HCT116 (cell line): ENCODE results near the gene KLHL18. TPM values are rescaled to one million over a fixed set of nuclear protein-coding genes. Genes with fewer than 3 reads are reported as not detected.

ENCODE experiments used
- ATAC-seq: fragments of 200-7000 bp; cut with Tn5 transposase; 2 replicates; pipeline ENCODE4 v1.9.1; 2020; ENCODE audit warnings: mild to moderate bottlenecking, moderate library complexity
- BruUV-seq: library from RNA; stranded (reverse); fragments of 400-500 nt; replicated peaks from 2 replicates; lab custom pipeline; 2021; lab: Mats Ljungman, UMichigan
- CTCF ChIA-PET: fragments of 300-600 bp; sonication (Branson Sonifier 250); formaldehyde crosslinking; loops from one replicate; lab custom pipeline; 2021; ENCODE audit warnings: antibody characterized with exemption; lab: Charles Lee
- POLR2A ChIA-PET: fragments of 300-600, 350-600 bp; sonication (Branson Sonifier 250); formaldehyde crosslinking; loops from one replicate; lab custom pipeline; 2021; ENCODE audit warnings: antibody characterized with exemption; lab: Charles Lee
- RAD21 ChIA-PET, 2 experiments: fragments of 300-600 bp; sonication (Branson Sonifier 250); formaldehyde crosslinking; loops; one replicate each; lab custom pipeline; 2023; ENCODE audit warnings: low total read pairs in 2 of 2; ENCODE audit not compliant: uncharacterized antibody in 2 of 2, unreplicated experiment in 2 of 2, low non-redundant PET in 1 of 2; lab: Charles Lee
- DNase-seq: peaks from one replicate; pipeline ENCODE4 v3.0.0-alpha.2; 2010; ENCODE audit warnings: low read depth, low spot score
- H2AFZ ChIP-seq: fragments of 200-600 bp; shearing (Covaris generic), sonication (generic); 2 replicates; pipeline ENCODE4 v1.6.1; 2017; ENCODE audit warnings: low read depth, mixed run types, mixed read lengths, antibody characterized with exemption, low read length; ENCODE audit not compliant: poor library complexity, severe bottlenecking
- H3K27ac ChIP-seq: 2 replicates; pipeline ENCODE4 v1.5.1; 2012; ENCODE audit warnings: low read depth, low read length
- H3K27me3 ChIP-seq: fragments of 200-600 bp; sonication (generic); 2 replicates; pipeline ENCODE4 v1.6.1; 2016; ENCODE audit warnings: mixed run types, low read length, mixed read lengths; ENCODE audit not compliant: insufficient read depth
- H3K36me3 ChIP-seq, 2 experiments: fragments of 200-500 bp in 1 of 2; fragments of 200-600 bp in 1 of 2; sonication (Bioruptor generic) in 1 of 2; sonication (generic) in 1 of 2; 2 replicates each; pipeline versions ENCODE4 v1.5.1 to v1.6.1; 2014 to 2016; ENCODE audit warnings: low read length in 2 of 2, inconsistent platforms in 1 of 2, mixed read lengths in 1 of 2, mixed run types in 1 of 2; ENCODE audit not compliant: insufficient read depth in 2 of 2, control insufficient read depth in 1 of 2
- H3K4me1 ChIP-seq, 2 experiments: fragments of 200-600 bp in 1 of 2; sonication (generic) in 1 of 2; 2 replicates each; pipeline versions ENCODE4 v1.5.1 to v1.6.1; 2012 to 2017; ENCODE audit warnings: low read length in 2 of 2, inconsistent platforms in 1 of 2, mild to moderate bottlenecking in 1 of 2, mixed read lengths in 1 of 2, mixed run types in 1 of 2, moderate library complexity in 1 of 2; ENCODE audit not compliant: insufficient read depth in 2 of 2, control insufficient read depth in 1 of 2
- H3K4me2 ChIP-seq: fragments of 200-600 bp; sonication (generic); 2 replicates; pipeline ENCODE4 v1.6.1; 2017; ENCODE audit warnings: mixed run types, low read length, mixed read lengths
- H3K4me3 ChIP-seq, 2 experiments: fragments of 200-600 bp in 1 of 2; sonication (generic) in 1 of 2; replicated peaks in 1 of 2; 2 replicates each; pipeline ENCODE4 v1.5.1; 2011 to 2016; ENCODE audit warnings: low read length in 2 of 2, control low read depth in 1 of 2, low read depth in 1 of 2, mild to moderate bottlenecking in 1 of 2, mixed read lengths in 1 of 2, mixed run types in 1 of 2
- H3K79me2 ChIP-seq: fragments of 200-600 bp; sonication (generic); 2 replicates; pipeline ENCODE4 v1.6.1; 2017; ENCODE audit warnings: mild to moderate bottlenecking, mixed run types, low read length, moderate library complexity, mixed read lengths; ENCODE audit not compliant: insufficient read depth
- H3K9ac ChIP-seq: fragments of 200-600 bp; sonication (generic); 2 replicates; pipeline ENCODE4 v1.6.1; 2016; ENCODE audit warnings: low read length, mixed read lengths
- H3K9me2 ChIP-seq: fragments of 200-600 bp; sonication (generic), shearing (Covaris generic); 2 replicates; pipeline ENCODE4 v1.6.1; 2017; ENCODE audit warnings: mixed run types, mild to moderate bottlenecking, moderate library complexity; ENCODE audit not compliant: insufficient read depth
- H3K9me3 ChIP-seq, 2 experiments: fragments of 200-500 bp in 1 of 2; fragments of 200-600 bp in 1 of 2; sonication (Bioruptor generic) in 1 of 2; sonication (generic) in 1 of 2; 2 replicates each; pipeline ENCODE4 v1.6.1; 2014 to 2017; ENCODE audit warnings: low read length in 2 of 2, mixed read lengths in 2 of 2, inconsistent platforms in 1 of 2, low read depth in 1 of 2, mild to moderate bottlenecking in 1 of 2, mixed run types in 1 of 2, moderate library complexity in 1 of 2; ENCODE audit not compliant: control insufficient read depth in 1 of 2, insufficient read depth in 1 of 2
- H4K20me1 ChIP-seq: fragments of 200-600 bp; sonication (generic), shearing (Covaris generic); 2 replicates; pipeline ENCODE4 v1.6.1; 2017; ENCODE audit warnings: mixed run types, mild to moderate bottlenecking, moderate library complexity; ENCODE audit not compliant: insufficient read depth
- CEBPB ChIP-seq: IDR thresholded peaks from 2 replicates; pipeline ENCODE4 v1.6.1; 2012; ENCODE audit warnings: low read depth
- EGR1 ChIP-seq: IDR thresholded peaks from 2 replicates; pipeline ENCODE4 v1.6.1; 2012; ENCODE audit warnings: low read depth
- EZH2 ChIP-seq: fragments of 200-600 bp; sonication (generic); IDR thresholded peaks from 2 replicates; pipeline ENCODE4 v1.6.1; 2017; ENCODE audit warnings: antibody characterized with exemption, mixed run types
- FOSL1 ChIP-seq: IDR thresholded peaks from 2 replicates; pipeline ENCODE4 v1.6.1; 2012; ENCODE audit warnings: low read depth
- JUND ChIP-seq: IDR thresholded peaks from 2 replicates; pipeline ENCODE4 v1.6.1; 2012
- SP1 ChIP-seq: IDR thresholded peaks from 2 replicates; pipeline ENCODE4 v1.6.1; 2012; ENCODE audit warnings: low read depth
- SRF ChIP-seq: IDR thresholded peaks from 2 replicates; pipeline ENCODE4 v1.6.1; 2012; ENCODE audit warnings: low read depth
- TCF7L2 ChIP-seq: IDR thresholded peaks from 2 replicates; pipeline ENCODE4 v1.7.0; 2011; ENCODE audit warnings: borderline replicate concordance, inconsistent platforms; ENCODE audit not compliant: insufficient read depth, insufficient read length; ENCODE audit errors: extremely low read depth
- YY1 ChIP-seq: IDR thresholded peaks from 2 replicates; pipeline ENCODE4 v1.6.1; 2011; ENCODE audit warnings: low read length, low read depth, moderate library complexity, mild to moderate bottlenecking; ENCODE audit not compliant: insufficient replicate concordance; ENCODE audit errors: extremely low read depth
- ZFX ChIP-seq: fragments of 450-650 bp; IDR thresholded peaks from 2 replicates; pipeline ENCODE4 v1.6.1; 2017
- ZNF274 ChIP-seq: fragments of 200-500 bp; sonication (Bioruptor generic); IDR thresholded peaks from 2 replicates; pipeline ENCODE4 v1.6.1; 2014; ENCODE audit warnings: mild to moderate bottlenecking, low read depth, low read length, inconsistent platforms
- intact Hi-C: fragments of 100-400 bp; cut with micrococcal nuclease; formaldehyde crosslinking; loops from 2 replicates; pipeline ENCODE4 v1.10.0; 2022
- total RNA-seq: library from RNA; stranded (reverse); gene quantifications from one replicate; pipeline ENCODE4 v1.2.1, GENCODE V29; 2021; ENCODE audit not compliant: unreplicated experiment
- TF ChIP-seq, protein P1 (sequence below): IDR thresholded peaks from 2 replicates; pipeline ENCODE4 v1.6.1; 2011; ENCODE audit warnings: mild to moderate bottlenecking, low read length, moderate library complexity; ENCODE audit not compliant: insufficient replicate concordance; ENCODE audit errors: extremely low read depth
- TF ChIP-seq, protein P2 (sequence below), 3 experiments: fragments of 200-600 bp in 1 of 3; sonication (generic) in 1 of 3; IDR thresholded peaks in 2 of 3; conservative IDR thresholded peaks in 1 of 3; 2 replicates each; pipeline ENCODE4 v1.5.1; 2012 to 2017; ENCODE audit warnings: low read depth in 2 of 3, low read length in 2 of 3, antibody characterized with exemption in 1 of 3, borderline replicate concordance in 1 of 3, control low read depth in 1 of 3, mild to moderate bottlenecking in 1 of 3, mixed read lengths in 1 of 3, mixed run types in 1 of 3, moderate library complexity in 1 of 3; ENCODE audit not compliant: insufficient read depth in 1 of 3
- TF ChIP-seq, protein P3 (sequence below): IDR thresholded peaks from 2 replicates; pipeline ENCODE4 v1.6.1; 2012

Gene KLHL18
- total RNA-seq, 1 experiment from 2014 or later, result 32.3 TPM

DNA sequence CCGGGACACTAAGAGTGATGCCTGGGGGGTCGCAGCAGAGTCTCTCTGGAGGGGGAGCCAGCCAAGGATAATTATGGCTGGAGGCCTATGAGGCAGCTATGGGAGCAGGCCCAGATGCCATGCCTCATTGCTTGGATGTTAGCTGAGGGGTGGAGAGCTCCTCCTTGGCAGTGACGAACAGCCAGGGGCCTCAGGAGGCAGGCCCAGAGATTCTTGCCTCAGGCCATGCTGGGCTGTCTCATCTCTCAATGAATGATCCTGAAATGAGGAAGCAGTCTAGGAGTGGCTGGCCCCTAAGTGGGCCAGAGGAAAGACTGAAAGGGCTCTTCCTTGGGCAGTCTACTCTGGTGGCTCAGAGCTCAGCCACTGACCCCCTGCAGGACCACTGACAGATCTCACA is 21.4 kb upstream of the KLHL18 start (continued):
- no peak for TF ChIP-seq EGR1
- TF ChIP-seq CEBPB, result no peak
- no peak for TF ChIP-seq FOSL1

DNA sequence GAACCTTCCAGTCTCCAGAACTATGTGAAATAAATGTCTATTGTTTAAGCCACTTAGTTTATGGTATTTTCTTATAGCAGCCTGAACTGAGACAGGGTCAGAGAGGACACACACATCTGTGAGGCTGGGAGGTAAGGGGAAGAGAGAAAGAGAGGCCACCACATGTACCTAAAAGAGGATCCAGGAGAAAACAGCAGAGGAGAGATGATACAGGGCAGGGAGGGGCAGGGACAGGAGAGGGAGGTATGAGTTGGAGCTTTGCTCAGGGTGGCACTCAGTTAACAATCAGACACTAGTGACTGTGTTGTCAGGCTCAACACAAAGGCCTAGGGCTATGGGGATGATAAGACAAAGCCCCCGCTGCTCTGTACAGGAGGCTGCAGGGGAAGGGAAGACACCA is 17.7 kb upstream of the KLHL18 start:
- Histone ChIP-seq H3K4me2 (no peak overlapping the region), H3K4me1 (peaks cover 15 to 16% of the 10 kb centered on the region in 2 experiments), H3K9me3 (no peaks in the 10 kb centered on the region), H4K20me1 (no peaks in the 10 kb centered on the region), H3K27me3 (no peaks in the 10 kb centered on the region), H3K27ac (no peak overlapping the region), H3K9ac (no peak overlapping the region), H2AFZ (no peak overlapping the region), H3K36me3 (no peaks in the 10 kb centered on the region), H3K9me2 (no peaks in the 10 kb centered on the region), H3K4me3 (no peak overlapping the region), H3K79me2 (no peaks in the 10 kb centered on the region)
- TF ChIP-seq EGR1, result no peak
- TF ChIP-seq, protein P1, sequence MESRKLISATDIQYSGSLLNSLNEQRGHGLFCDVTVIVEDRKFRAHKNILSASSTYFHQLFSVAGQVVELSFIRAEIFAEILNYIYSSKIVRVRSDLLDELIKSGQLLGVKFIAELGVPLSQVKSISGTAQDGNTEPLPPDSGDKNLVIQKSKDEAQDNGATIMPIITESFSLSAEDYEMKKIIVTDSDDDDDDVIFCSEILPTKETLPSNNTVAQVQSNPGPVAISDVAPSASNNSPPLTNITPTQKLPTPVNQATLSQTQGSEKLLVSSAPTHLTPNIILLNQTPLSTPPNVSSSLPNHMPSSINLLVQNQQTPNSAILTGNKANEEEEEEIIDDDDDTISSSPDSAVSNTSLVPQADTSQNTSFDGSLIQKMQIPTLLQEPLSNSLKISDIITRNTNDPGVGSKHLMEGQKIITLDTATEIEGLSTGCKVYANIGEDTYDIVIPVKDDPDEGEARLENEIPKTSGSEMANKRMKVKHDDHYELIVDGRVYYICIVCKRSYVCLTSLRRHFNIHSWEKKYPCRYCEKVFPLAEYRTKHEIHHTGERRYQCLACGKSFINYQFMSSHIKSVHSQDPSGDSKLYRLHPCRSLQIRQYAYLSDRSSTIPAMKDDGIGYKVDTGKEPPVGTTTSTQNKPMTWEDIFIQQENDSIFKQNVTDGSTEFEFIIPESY, result no peak
- TF ChIP-seq JUND, result no peak
- no peak for TF ChIP-seq EZH2
- TF ChIP-seq, protein P2, sequence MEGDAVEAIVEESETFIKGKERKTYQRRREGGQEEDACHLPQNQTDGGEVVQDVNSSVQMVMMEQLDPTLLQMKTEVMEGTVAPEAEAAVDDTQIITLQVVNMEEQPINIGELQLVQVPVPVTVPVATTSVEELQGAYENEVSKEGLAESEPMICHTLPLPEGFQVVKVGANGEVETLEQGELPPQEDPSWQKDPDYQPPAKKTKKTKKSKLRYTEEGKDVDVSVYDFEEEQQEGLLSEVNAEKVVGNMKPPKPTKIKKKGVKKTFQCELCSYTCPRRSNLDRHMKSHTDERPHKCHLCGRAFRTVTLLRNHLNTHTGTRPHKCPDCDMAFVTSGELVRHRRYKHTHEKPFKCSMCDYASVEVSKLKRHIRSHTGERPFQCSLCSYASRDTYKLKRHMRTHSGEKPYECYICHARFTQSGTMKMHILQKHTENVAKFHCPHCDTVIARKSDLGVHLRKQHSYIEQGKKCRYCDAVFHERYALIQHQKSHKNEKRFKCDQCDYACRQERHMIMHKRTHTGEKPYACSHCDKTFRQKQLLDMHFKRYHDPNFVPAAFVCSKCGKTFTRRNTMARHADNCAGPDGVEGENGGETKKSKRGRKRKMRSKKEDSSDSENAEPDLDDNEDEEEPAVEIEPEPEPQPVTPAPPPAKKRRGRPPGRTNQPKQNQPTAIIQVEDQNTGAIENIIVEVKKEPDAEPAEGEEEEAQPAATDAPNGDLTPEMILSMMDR (IDR thresholded peaks at IDR 0.05 in 2 of 3, conservative IDR thresholded peaks at IDR 0.05 in 1 of 3; ENCODE audit: borderline replicate concordance in 1 of 3, insufficient read depth in 1 of 3, low read depth in 2 of 3, low read length in 2 of 3), result no peak
- no peak for TF ChIP-seq ZNF274
- no peak for TF ChIP-seq YY1
- no peak for TF ChIP-seq SP1
- TF ChIP-seq ZFX, result no peak
- TF ChIP-seq TCF7L2, result no peak
- TF ChIP-seq, protein P3, sequence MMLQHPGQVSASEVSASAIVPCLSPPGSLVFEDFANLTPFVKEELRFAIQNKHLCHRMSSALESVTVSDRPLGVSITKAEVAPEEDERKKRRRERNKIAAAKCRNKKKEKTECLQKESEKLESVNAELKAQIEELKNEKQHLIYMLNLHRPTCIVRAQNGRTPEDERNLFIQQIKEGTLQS, result no peak
- no peak for TF ChIP-seq SRF
- ChIA-PET POLR2A (no interaction called here), CTCF (no interaction called here), RAD21 (no interaction called here)
- intact Hi-C loops, result no loop called here
- no TSS peak for BruUV-seq
- ATAC-seq (no peak), DNase-seq (no peak)
